K562 (cell line): ENCODE measurements around the gene KIF3B. TPM values are rescaled to one million over a fixed set of nuclear protein-coding genes. Genes with fewer than 3 reads are reported as not detected.

Experiments used
- CBX2 ChIP-seq: fragments of 200-600 bp; sonication (generic); IDR thresholded peaks from one replicate; pipeline ENCODE4 v1.6.1; 2012; ENCODE audit warnings: mild to moderate bottlenecking, low read length, inconsistent platforms; ENCODE audit not compliant: insufficient read depth, poor library complexity, severe bottlenecking
- CREM ChIP-seq: IDR thresholded peaks from 2 replicates; pipeline ENCODE4 v1.6.1; 2014; ENCODE audit warnings: antibody characterized with exemption, low read depth
- E2F3 ChIP-seq: fragments of 250-450 bp; sonication (Bioruptor Pico); IDR thresholded peaks from 2 replicates; pipeline ENCODE4 v1.4.0; 2020; ENCODE audit warnings: mild to moderate bottlenecking
- FOXJ3 ChIP-seq: sonication (generic); formaldehyde crosslinking; IDR thresholded peaks from 2 replicates; pipeline ENCODE4 v1.4.0; 2020; ENCODE audit warnings: mild to moderate bottlenecking, missing genetic modification reagents
- FOXK2 ChIP-seq, 2 experiments: fragments of 450-650 bp; IDR thresholded peaks in 1 of 2; conservative IDR thresholded peaks in 1 of 2; 2 replicates each; pipeline ENCODE4 v1.6.1; 2016; ENCODE audit warnings: low read depth in 2 of 2, mild to moderate bottlenecking in 1 of 2
- JUND ChIP-seq, 2 experiments: IDR thresholded peaks; 2 replicates in 1 of 2; 3 replicates in 1 of 2; pipeline ENCODE4 v1.6.1; 2011; ENCODE audit warnings: borderline replicate concordance in 2 of 2, low read depth in 2 of 2, low read length in 2 of 2, improper control_type of control experiment in 1 of 2, missing biosample characterization in 1 of 2, missing genetic modification characterization in 1 of 2, missing genetic modification reagents in 1 of 2
- MED1 ChIP-seq: sonication (generic); formaldehyde crosslinking; IDR thresholded peaks from 2 replicates; pipeline ENCODE4 v1.8.1; 2023; ENCODE audit warnings: missing genetic modification reagents, borderline replicate concordance
- MTA1 ChIP-seq: fragments of 450-650 bp; IDR thresholded peaks from 2 replicates; pipeline ENCODE4 v1.6.1; 2017; ENCODE audit warnings: borderline replicate concordance
- NCOR1 ChIP-seq: fragments of 450-650 bp; IDR thresholded peaks from 2 replicates; pipeline ENCODE4 v1.6.1; 2016; ENCODE audit warnings: mild to moderate bottlenecking, moderate library complexity
- NELFE ChIP-seq: IDR thresholded peaks from 2 replicates; pipeline ENCODE4 v1.6.1; 2011; ENCODE audit warnings: mild to moderate bottlenecking; ENCODE audit not compliant: insufficient read depth, insufficient read length
- NFE2 ChIP-seq: IDR thresholded peaks from 2 replicates; pipeline ENCODE4 v1.6.1; 2014; ENCODE audit warnings: antibody characterized with exemption, low read depth
- RAD51 ChIP-seq: fragments of 450-650 bp; IDR thresholded peaks from 2 replicates; pipeline ENCODE4 v1.7.1; 2016; ENCODE audit warnings: low read depth, mild to moderate bottlenecking, borderline replicate concordance
- RCOR1 ChIP-seq, 2 experiments: IDR thresholded peaks; 2 replicates each; pipeline ENCODE4 v1.6.1; 2012; ENCODE audit warnings: low read depth in 2 of 2, low read length in 2 of 2, borderline replicate concordance in 1 of 2, improper control_type of control experiment in 1 of 2
- SLC30A9 ChIP-seq: fragments of 250-450 bp; sonication (Bioruptor Pico); IDR thresholded peaks from 2 replicates; pipeline ENCODE4 v1.8.0; 2022; ENCODE audit warnings: mild to moderate bottlenecking, moderate library complexity
- SMARCA4 ChIP-seq: fragments of 450-650 bp; IDR thresholded peaks from 2 replicates; pipeline ENCODE4 v1.6.1; 2016
- STAT5A ChIP-seq: IDR thresholded peaks from 2 replicates; pipeline ENCODE4 v1.6.1; 2012; ENCODE audit warnings: low read length, inconsistent platforms, borderline replicate concordance
- TCF7L2 ChIP-seq: fragments of 150-350 bp; IDR thresholded peaks from 2 replicates; pipeline ENCODE4 v1.6.1; 2016; ENCODE audit warnings: low read depth, mild to moderate bottlenecking, low read length, moderate library complexity
- ZEB2 ChIP-seq: fragments of 450-650 bp; IDR thresholded peaks from 2 replicates; pipeline ENCODE4 v1.6.1; 2016
- ZFP30 ChIP-seq: fragments of 250-450 bp; sonication (Bioruptor Pico); IDR thresholded peaks from 2 replicates; pipeline ENCODE4 v1.8.0; 2022; ENCODE audit warnings: moderate library complexity, mild to moderate bottlenecking, inconsistent platforms, borderline replicate concordance
- ZNF384 ChIP-seq: IDR thresholded peaks from 2 replicates; pipeline ENCODE4 v1.6.1; 2012; ENCODE audit warnings: low read depth, low read length, improper control_type of control experiment
- ZNF584 ChIP-seq: fragments of 200-800 bp; sonication (Bioruptor generic); IDR thresholded peaks from 2 replicates; pipeline ENCODE4 v1.6.1; 2016; ENCODE audit warnings: low read depth, mild to moderate bottlenecking, missing genetic modification characterization, missing compliant biosample characterization
- polyA plus RNA-seq, 8 experiments: library from polyadenylated mRNA; depleted of rRNA in 4 of 8; stranded (reverse) in 5 of 8; unstranded in 3 of 8; fragments of >200 nt; fragmentation: Nextera tagmentation in 2 of 8; fragmentation: Illumina TruSeq in 1 of 8; extraction: Ambion mirVana in 2 of 8; extraction: Trizol in 1 of 8; gene quantifications; 2 replicates each; pipeline versions ENCODE4 v1.2.1 to v1.2.3, GENCODE V29; 2011 to 2014; ENCODE audit warnings: inconsistent platforms in 1 of 8, missing spikeins in 1 of 8
- total RNA-seq, 7 experiments: library from RNA; depleted of rRNA in 6 of 7; stranded (reverse); fragments of >200 nt in 6 of 7; fragmentation: Illumina TruSeq in 2 of 7; extraction: Trizol in 2 of 7; gene quantifications; 2 replicates each; pipeline versions ENCODE4 v1.2.1 to v1.2.3, GENCODE V29; 2011 to 2021; ENCODE audit warnings: low replicate concordance in 1 of 7
- TF ChIP-seq, protein P1 (sequence below): fragments of 250-450 bp; sonication (Bioruptor Pico); IDR thresholded peaks from 2 replicates; pipeline ENCODE4 v1.4.0; 2020; ENCODE audit warnings: mild to moderate bottlenecking
- TF ChIP-seq, protein P2 (sequence below): sonication (generic); formaldehyde crosslinking; IDR thresholded peaks from 2 replicates; pipeline ENCODE4 v1.8.1; 2023; ENCODE audit warnings: mild to moderate bottlenecking, missing genetic modification reagents, moderate library complexity
- TF ChIP-seq, protein P3 (sequence below), 2 experiments: fragments of 200-800 bp in 1 of 2; sonication (Bioruptor generic) in 1 of 2; sonication (generic) in 1 of 2; formaldehyde crosslinking in 1 of 2; IDR thresholded peaks in 1 of 2; conservative IDR thresholded peaks in 1 of 2; 2 replicates each; pipeline versions ENCODE4 v1.5.0 to v1.6.1; 2016 to 2020; ENCODE audit warnings: missing compliant biosample characterization in 1 of 2, missing genetic modification characterization in 1 of 2, missing genetic modification reagents in 1 of 2

Gene KIF3B
- total and polyA plus RNA-seq, 9 of the 15 experiments (the other 6 are each of a cell fraction or from before 2014, with no cell fraction given) = 2.9 to 12.3 (median 8.6) TPM

DNA sequence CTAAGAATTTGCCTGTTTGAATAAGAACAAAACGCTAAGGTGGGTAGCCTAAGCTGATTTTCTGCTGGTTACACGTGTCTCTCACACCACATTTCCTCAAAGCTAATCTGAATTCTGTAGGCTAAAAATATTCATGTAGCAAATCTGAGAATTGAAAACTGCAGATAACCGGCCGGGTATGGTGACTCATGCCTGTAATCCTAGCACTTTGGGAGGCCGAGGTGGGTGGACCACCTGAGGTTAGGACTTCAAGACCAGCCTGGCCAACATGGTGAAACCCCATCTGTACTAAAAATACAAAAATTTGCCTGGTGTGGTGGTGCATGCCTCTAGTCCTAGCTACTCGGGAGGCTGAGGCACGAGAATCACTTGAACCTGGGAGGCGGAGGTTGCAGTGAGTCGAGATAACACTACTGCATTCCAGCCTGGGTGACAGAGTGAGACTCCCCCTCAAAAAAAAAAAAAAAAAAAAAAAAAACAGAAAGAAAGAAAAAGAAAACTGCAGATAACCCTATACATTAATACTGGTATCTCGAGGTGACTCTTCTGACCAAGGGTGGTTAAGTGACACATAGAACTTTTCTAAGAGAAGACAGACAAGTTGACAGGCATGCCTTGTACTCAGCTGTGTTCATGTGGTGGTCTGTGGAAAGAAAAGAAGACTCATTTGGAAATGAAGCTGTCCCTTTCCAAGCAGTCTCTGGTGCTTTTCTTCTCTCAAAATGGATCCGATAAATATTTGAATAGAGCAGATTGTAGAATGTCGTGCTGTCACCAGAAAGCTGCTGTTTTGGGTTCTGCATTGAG lies 55.9 kb downstream of the KIF3B start (continued):
- peak; percentile 73; the same call in 1 of the 2 replicates for TF ChIP-seq ZNF384
- TF ChIP-seq SMARCA4 = peak; percentile 80
- TF ChIP-seq RCOR1 (IDR thresholded peaks at IDR 0.05; ENCODE audit: borderline replicate concordance in 1 of 2, low read depth in 2 of 2, low read length in 2 of 2) = peak in 1 of 2 experiments; percentile 93; a peak in 3 of 4 replicates
- peak; percentile 88 for TF ChIP-seq JUND (IDR thresholded peaks at IDR 0.05; ENCODE audit: borderline replicate concordance, low read depth, low read length)
- peak; percentile 82; the same call in 2 of the 3 replicates for TF ChIP-seq JUND (tag; IDR thresholded peaks at IDR 0.05; ENCODE audit: borderline replicate concordance, low read depth, low read length)
- TF ChIP-seq RAD51 = no peak
- no peak for TF ChIP-seq MED1 (CRISPR knock-in tag)
- no peak for TF ChIP-seq CBX2
- no peak for TF ChIP-seq SLC30A9 (CRISPR knock-in tag)
- TF ChIP-seq E2F3 (CRISPR knock-in tag) = no peak
- TF ChIP-seq ZFP30 (CRISPR knock-in tag) = no peak
- TF ChIP-seq, protein P1, sequence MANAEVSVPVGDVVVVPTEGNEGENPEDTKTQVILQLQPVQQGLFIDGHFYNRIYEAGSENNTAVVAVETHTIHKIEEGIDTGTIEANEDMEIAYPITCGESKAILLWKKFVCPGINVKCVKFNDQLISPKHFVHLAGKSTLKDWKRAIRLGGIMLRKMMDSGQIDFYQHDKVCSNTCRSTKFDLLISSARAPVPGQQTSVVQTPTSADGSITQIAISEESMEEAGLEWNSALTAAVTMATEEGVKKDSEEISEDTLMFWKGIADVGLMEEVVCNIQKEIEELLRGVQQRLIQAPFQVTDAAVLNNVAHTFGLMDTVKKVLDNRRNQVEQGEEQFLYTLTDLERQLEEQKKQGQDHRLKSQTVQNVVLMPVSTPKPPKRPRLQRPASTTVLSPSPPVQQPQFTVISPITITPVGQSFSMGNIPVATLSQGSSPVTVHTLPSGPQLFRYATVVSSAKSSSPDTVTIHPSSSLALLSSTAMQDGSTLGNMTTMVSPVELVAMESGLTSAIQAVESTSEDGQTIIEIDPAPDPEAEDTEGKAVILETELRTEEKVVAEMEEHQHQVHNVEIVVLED (CRISPR knock-in tag) = no peak
- TF ChIP-seq, protein P2, sequence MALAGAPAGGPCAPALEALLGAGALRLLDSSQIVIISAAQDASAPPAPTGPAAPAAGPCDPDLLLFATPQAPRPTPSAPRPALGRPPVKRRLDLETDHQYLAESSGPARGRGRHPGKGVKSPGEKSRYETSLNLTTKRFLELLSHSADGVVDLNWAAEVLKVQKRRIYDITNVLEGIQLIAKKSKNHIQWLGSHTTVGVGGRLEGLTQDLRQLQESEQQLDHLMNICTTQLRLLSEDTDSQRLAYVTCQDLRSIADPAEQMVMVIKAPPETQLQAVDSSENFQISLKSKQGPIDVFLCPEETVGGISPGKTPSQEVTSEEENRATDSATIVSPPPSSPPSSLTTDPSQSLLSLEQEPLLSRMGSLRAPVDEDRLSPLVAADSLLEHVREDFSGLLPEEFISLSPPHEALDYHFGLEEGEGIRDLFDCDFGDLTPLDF (CRISPR knock-in tag) = no peak
- TF ChIP-seq ZNF584 (CRISPR knock-in tag) = no peak
- peak; percentile 15; the same call in 1 of the 2 replicates for TF ChIP-seq CREM
- TF ChIP-seq NELFE = no peak
- TF ChIP-seq FOXJ3 (CRISPR knock-in tag) = no peak
- no peak for TF ChIP-seq FOXK2 (conservative IDR thresholded peaks at IDR 0.05 in 1 of 2, IDR thresholded peaks at IDR 0.05 in 1 of 2; ENCODE audit: low read depth in 2 of 2)
- TF ChIP-seq MTA1 = no peak
- no peak for TF ChIP-seq STAT5A
- TF ChIP-seq TCF7L2 = no peak
- TF ChIP-seq ZEB2 = 0 out of 2 replicates have a peak, but pooled peaks have one; percentile 9
- TF ChIP-seq NCOR1 = peak; percentile 28; the same call in 1 of the 2 replicates
- TF ChIP-seq, protein P3, sequence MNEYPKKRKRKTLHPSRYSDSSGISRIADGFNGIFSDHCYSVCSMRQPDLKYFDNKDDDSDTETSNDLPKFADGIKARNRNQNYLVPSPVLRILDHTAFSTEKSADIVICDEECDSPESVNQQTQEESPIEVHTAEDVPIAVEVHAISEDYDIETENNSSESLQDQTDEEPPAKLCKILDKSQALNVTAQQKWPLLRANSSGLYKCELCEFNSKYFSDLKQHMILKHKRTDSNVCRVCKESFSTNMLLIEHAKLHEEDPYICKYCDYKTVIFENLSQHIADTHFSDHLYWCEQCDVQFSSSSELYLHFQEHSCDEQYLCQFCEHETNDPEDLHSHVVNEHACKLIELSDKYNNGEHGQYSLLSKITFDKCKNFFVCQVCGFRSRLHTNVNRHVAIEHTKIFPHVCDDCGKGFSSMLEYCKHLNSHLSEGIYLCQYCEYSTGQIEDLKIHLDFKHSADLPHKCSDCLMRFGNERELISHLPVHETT (CRISPR knock-in tag; conservative IDR thresholded peaks at IDR 0.05 in 1 of 2, IDR thresholded peaks at IDR 0.05 in 1 of 2) = no peak
- peak; percentile 21; the same call in 1 of the 2 replicates for TF ChIP-seq NFE2
